T-helper 1 cell (primary cell): ENCODE measurements around the gene IGF1.
"Not testable (repeated sequence)": the region's sequence is repeated elsewhere in the genome, so short reads cannot be mapped to it uniquely, and the experiment has no call there.

Source experiments
- DNase-seq, 5 donors: peaks; one replicate each; pipeline ENCODE4 v3.0.0-alpha.2; 2012 to 2020

The IGF1 gene

GRCh38 chr12:102376181-102376747 lies 104.1 kb downstream of the IGF1 start:
- DNase-seq = no peak

GRCh38 chr12:102374190-102374589 lies 106.2 kb downstream of the IGF1 start:
- peak in 1 of 5 donors; percentile 2 for DNase-seq

- no peak for DNase-seq
Measured at GRCh38 chr12:102372087-102372486, 108.3 kb downstream of the IGF1 start.

- no peak for DNase-seq
Measured at GRCh38 chr12:102371165-102371564, 109.2 kb downstream of the IGF1 start.

GRCh38 chr12:102369876-102370275 lies 110.5 kb downstream of the IGF1 start:
- no peak for DNase-seq

- DNase-seq = no peak
Measured at GRCh38 chr12:102365365-102365764, 115.0 kb downstream of the IGF1 start.

GRCh38 chr12:102364709-102365108 lies 115.7 kb downstream of the IGF1 start:
- DNase-seq = no peak

GRCh38 chr12:102356690-102357089 lies 123.7 kb downstream of the IGF1 start:
- no peak for DNase-seq

GRCh38 chr12:102354281-102354680 lies 126.1 kb downstream of the IGF1 start:
- not testable (repeated sequence) for DNase-seq

- DNase-seq = no peak
Measured at GRCh38 chr12:102351322-102351721, 129.0 kb downstream of the IGF1 start.

- no peak for DNase-seq
Measured at GRCh38 chr12:102350070-102350469, 130.3 kb downstream of the IGF1 start.

- DNase-seq = no peak
Measured at GRCh38 chr12:102349079-102349478, 131.3 kb downstream of the IGF1 start.

GRCh38 chr12:102347811-102348210 lies 132.6 kb downstream of the IGF1 start:
- DNase-seq = no peak
